NCI-H2171 (cell line): ENCODE results near the gene PTK6.
"Not testable (repeated sequence)": the region's sequence is repeated elsewhere in the genome, so short reads cannot be mapped to it uniquely, and the experiment has no call there.

Experiments
- DNase-seq: peaks from one replicate; lab custom pipeline; 2025; lab: John Stamatoyannopoulos, UW

The PTK6 gene

GRCh38 chr20:63536997-63537524 lies at the start of gene PTK6:
TSS of gene PTK6 (minus strand) at chr20:63537376. CDS start at chr20:63537314, 62 bp downstream.
- no peak for DNase-seq

DNA sequence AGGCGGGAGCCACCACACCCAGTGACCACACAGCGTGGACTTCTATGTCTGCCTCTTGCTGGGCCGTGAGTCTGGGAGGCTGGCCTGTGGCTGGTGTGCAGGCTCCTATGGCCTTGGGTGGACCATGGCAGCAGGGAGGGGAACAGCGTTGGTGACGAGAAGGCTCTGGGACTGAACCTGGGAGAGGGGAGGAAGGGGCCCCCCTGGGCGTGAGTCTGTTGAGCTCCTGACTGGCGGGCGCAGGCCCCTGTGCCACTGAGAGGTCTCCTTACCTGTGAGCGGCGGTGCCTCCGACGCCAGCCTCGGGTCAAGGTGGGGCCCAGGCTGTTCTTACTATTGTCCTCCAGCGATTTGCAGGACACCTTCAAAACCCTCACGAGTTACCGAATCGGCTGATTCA lies 49.6 kb upstream of the PTK6 start:
- DNase-seq = no peak

DNA sequence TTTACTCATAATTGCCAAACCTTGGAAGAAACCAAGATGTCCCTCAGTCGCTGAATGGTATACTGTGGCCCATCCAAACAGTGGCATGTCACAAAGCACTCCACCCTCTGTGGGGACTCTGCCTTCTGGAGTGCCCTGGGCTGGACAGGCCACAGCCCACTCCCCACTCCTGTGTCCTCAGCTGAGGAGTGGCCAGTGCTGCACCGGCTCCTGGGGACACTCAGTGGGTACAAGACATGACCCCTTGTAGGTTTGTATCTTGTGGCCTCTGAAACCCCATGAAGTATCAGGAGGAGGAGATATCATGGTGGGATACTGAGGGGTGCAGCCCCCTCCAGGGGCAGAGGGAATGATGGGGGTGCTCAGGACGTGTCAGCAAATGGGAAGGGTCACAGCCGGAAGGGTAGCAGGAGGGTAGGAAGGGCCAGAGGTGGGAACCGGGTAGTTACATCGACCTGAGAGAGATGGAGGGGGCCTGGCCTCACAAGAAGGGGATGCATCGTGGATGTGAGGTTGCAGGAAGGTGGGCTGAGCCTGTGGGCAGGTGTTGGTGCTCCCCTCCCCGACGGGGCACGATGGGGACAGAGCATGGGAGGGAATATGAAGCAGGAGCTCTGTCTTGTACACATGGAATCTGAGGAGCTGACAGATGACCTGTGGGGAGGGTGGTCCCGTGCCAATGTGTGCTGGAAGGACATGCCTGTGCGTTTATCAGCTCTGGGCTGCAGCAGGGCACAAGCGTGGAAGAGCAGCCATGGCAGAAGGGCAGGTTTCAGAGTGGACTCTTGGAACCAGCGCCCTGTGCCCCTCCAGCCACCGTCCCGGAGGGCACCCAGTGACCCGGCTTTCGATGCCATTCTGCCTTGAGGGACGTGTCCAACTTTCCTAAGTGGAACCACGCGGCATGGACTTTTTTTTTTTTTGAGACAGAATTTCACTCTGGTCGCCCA lies 48.7 kb upstream of the PTK6 start:
- DNase-seq = no peak

- no peak for DNase-seq
Observed at GRCh38 chr20:63582382-63583063, 45.3 kb upstream of the PTK6 start.

DNA sequence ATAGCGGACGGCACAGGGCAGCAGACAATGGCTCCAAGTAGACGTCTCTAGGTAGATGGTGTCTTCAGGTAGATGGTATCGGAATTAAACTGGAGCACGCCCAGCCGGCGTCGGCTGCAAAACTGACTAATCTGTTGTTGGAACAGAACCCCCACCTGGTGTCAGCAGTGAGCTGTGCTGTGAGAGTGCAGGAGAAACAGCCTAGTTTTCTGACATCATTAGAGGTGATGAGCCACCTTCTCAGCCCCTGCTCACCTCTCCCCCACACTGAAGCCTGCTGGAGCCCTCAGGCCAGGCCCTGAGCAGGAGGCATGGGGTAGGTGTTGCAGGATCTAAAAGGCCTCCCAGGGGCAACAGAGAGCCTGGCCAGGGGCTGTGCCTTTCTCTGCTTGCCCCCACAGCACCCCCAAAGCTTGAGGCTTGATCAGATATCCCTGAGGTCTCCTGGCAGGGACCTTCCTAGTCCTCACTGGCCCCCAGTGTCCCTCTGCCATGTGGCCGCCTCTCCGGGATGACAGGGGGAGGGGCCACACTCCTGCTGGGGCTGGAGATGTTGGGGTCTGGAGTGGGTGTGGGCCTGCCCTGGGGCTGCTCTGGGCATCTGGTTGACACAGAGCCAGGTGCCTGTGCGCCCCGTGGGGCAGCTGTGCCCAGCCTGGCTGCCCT lies 43.8 kb upstream of the PTK6 start:
- peak; percentile 6 for DNase-seq

- DNase-seq = no peak
Observed at GRCh38 chr20:63579017-63579694, 42.0 kb upstream of the PTK6 start.

DNA sequence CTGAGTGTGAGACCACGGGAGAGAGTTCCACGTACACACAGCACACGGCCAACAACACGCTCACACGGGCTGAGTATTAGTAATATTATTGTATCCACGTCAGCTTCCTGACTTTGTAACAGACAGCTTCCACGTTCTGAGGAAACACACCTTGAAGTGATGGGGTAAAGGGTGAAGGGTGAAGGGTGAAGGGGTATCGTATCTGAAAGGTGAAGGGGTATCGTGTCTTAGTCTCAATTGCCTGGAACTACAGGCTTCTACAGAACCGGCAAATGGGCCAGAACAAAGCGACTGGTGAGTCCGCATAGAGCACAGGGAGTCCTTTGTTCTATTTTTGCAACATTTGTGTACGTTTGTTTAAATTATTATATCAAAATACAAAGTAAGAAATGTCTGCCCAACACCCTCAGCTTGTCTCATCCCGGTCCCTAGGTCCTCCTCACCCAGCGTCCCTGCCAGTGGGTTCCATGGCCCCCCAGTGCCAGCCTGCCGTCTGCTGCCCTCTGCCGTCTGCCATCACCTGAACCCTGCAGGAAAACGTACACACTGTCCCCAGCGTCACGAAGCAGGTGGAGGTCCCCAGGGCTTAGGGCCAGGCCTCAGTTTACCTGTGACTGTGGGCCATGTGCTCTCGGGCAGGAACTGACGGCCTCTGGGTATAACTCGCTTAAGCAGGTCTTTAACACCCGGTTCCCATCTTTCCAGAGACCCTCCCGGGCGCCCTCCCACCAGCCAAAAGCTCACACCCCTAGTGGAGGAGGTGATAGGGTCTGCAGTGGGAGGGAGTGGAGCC lies 41.2 kb upstream of the PTK6 start:
- no peak for DNase-seq

DNA sequence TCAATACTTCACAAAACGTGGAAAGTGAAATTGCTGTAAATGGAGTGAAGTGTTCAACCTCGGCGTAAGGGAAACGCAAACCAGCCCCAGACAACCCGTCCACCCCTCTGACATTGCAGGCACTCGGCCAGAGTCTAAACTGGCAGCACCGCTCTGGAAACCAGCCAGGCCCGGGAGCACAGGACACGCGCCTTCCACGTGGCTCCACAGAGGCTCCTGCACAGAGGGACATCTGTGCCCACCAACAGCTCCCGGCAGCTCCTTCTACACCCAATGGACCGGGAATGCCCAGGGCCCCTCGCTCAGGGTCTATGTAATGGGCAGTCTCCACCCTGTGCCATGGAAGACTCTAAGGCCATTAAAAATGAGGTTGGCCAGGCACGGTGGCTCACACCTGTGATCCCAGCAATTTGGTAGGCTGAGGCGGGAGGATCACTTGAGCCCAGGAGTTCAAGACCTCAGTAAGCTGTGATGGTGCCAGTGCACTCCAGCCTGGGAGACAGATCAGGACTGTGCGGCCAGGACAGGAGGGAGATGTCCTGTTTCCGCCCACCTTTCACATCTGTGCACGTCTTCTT lies 40.2 kb upstream of the PTK6 start:
- DNase-seq = no peak

- no peak for DNase-seq
Observed at GRCh38 chr20:63576311-63576710, 39.1 kb upstream of the PTK6 start.

GRCh38 chr20:63574829-63575743 lies 37.9 kb upstream of the PTK6 start:
- DNase-seq = no peak

- DNase-seq = peak; percentile 58
Observed at GRCh38 chr20:63574156-63574828, 37.1 kb upstream of the PTK6 start, which contains the start of gene HELZ2. TSS of gene HELZ2 (minus strand) at chr20:63574239. CDS start at chr20:63572385, 1,854 bp downstream.

DNA sequence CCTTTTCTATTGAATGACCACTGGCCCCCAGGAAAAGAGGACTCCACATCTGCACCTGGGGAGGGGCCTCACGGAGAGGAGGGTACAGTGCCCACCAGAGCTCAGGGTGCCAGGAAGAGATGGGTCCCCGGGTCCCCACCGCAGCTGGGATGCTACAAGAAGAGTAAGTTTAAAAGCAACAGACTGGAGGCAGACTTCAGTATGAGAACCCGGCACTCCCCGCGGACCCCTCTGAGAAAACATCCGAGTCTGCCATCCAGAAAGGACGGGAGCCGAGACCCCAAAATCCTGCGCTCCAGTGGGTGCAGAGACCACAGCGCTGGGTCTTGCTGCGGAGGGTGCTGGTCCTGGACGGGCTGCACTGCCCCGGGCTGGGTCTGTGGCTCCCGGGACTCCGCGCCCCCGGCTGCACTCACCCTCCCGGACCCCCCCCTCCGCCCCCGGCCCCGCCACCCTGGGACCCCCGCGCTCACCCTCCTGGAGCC lies 36.5 kb upstream of the PTK6 start:
- DNase-seq = no peak

DNA sequence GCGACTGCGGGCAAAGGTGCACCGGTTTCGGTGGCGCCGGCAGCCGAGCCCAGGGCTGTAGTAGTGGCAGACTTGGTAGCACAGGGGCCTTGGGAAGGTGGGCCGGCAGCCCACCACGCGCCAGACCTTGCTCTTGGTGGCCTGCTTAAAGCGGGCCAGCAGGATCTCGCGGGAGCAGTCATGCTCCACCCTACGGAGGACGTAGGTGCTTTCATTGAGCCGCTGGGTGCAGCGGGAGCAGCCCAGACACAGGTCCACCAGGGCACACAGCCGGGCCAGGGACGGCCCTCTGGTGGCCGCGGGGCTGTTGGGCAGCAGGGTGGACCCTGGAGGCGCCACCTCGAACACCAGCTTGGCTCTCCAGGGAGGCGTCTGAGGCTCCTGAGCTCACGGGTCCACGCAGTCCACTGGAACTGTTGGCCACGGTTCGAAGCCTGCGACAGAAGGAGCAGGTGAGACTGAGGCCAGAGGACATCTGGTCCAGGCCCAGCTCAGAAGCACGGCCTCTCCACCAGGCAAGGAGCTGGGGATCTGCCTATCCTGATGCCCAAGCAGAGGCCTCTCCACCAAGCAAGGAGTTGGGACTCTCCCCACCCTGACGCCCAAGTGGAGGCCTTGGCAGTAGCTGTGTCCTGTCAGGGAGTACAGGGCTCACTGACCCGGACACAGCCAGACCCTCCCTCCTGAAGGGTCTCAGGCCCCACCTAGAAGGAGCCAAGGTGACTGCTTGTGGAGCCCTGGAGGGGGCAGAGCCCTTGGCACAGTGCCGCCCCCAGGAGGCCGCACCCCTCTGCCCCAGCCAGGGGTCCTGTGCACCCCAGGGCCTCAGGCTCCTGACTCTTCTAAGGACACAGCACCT lies 35.8 kb upstream of the PTK6 start:
- no peak for DNase-seq

DNA sequence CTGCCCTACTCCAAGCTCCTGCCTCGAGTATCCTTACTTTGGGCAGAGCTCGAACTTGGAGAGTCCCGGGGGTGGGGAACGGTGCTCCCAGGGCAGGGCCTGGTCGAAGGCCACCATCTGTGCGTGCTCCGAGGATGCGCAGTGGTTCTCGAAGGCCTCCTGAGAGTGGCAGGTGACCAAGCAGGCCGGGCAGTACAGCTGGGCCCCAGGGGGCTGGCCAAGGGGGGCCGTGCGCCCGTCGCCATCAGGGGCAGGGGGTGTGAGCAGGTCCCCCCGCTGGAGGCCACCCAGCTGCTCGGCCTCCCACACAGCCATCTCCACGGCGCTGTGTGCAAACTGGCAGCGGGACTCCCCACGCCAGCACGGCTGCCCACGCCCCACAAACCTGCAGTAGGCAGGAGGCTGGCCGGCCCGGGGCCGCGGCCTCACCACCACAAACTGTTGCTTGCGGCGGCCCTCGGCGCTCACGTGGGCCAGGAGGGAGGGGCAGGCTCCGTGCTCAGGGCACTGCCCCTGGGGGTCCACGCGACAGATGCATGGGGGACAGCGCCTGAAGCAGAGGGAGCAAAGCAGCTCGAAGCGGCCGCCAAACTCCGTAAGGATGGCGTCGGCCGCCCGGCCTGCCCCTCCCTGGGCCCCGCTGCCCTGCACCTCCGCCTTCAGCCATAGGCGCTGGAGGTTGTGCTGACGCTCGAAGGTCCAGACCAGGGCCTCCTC lies 35.1 kb upstream of the PTK6 start:
- DNase-seq = no peak

GRCh38 chr20:63571087-63571478 lies 33.9 kb upstream of the PTK6 start:
- not testable (repeated sequence) for DNase-seq

DNA sequence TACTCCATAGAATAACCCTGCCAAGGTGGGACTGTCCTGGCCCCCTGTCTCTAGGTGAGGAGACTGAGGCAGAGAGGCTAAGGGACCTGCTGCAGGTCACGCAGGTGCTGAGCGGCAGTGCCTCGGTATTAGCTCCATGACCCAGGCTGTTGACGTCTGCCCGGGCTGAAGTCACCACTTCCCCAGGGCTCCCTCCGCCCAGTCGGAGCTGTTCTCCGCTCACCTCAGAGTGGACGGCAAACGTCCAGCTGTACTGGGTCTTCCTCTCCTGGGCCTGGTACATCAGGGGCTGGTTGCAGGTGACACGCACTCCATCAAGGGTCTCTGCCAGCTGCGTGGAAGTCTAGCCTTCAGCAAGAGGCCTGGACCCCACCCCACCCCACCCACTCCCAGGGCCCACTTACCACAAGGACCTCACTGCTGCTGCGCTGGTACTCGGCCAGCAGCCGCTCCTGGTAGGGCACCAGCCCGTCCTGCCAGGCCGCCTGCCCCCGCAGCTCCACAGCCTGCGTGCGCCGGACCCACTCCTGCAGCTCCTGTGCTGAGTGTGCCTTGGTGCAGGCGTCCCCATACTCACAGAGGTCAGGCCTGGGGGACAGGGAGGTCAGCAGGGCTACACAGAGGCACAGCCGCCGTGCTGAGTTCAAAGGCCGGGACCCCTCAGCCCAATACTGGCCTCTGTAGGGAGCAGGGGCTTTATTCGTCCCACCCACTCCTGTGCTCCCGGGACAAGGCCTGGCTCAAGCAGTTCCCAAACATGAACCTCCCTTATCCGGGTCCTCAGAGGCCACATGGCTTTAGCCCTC lies 33.3 kb upstream of the PTK6 start:
- no peak for DNase-seq
